Fibroblast of skin of left biceps (primary cell): Measurements from ENCODE around the gene TRIM42.

Experiments
- DNase-seq, 2 experiments: peaks; one replicate each; pipeline ENCODE4 v3.0.0-alpha.2; 2013; ENCODE audit warnings: low read depth in 2 of 2

Gene TRIM42

GRCh38 chr3:140710711-140711389, 33.0 kb downstream of the TRIM42 start:
- DNase-seq, result no peak

GRCh38 chr3:140711390-140712035, 33.6 kb downstream of the TRIM42 start:
- no peak for DNase-seq

- no peak for DNase-seq
These were observed 34.4 kb downstream of the TRIM42 start for GRCh38 chr3:140712301-140712700.

GRCh38 chr3:140715035-140715434, 37.2 kb downstream of the TRIM42 start:
- DNase-seq, result no peak

GRCh38 chr3:140717921-140718320, 40.1 kb downstream of the TRIM42 start:
- no peak for DNase-seq

GRCh38 chr3:140719841-140720614, 42.2 kb downstream of the TRIM42 start:
- DNase-seq, result no peak

GRCh38 chr3:140723576-140723975, 45.7 kb downstream of the TRIM42 start:
- no peak for DNase-seq

- no peak for DNase-seq
These were observed 47.3 kb downstream of the TRIM42 start for GRCh38 chr3:140724856-140725812.

- no peak for DNase-seq
These were observed 48.2 kb downstream of the TRIM42 start for GRCh38 chr3:140726066-140726465.

- DNase-seq, result no peak
These were observed 50.0 kb downstream of the TRIM42 start for GRCh38 chr3:140727886-140728285.

GRCh38 chr3:140731440-140732119, 53.7 kb downstream of the TRIM42 start:
- no peak for DNase-seq

- DNase-seq, result no peak
These were observed 55.8 kb downstream of the TRIM42 start for GRCh38 chr3:140733623-140734022.

- no peak for DNase-seq
These were observed 59.1 kb downstream of the TRIM42 start for GRCh38 chr3:140736863-140737460.

- DNase-seq, result no peak
These were observed 64.3 kb downstream of the TRIM42 start for GRCh38 chr3:140742116-140742515.

- no peak for DNase-seq
These were observed 70.3 kb downstream of the TRIM42 start for GRCh38 chr3:140748171-140748570.

GRCh38 chr3:140748903-140749302, 71.0 kb downstream of the TRIM42 start:
- no peak for DNase-seq
